Liver (tissue), 3 donors: ENCODE data around the gene SGSM1.

Experiments
- EGR1 ChIP-seq, 2 donors: IDR thresholded peaks; 2 replicates each; pipeline ENCODE4 v1.6.1; 2016 to 2018; ENCODE audit warnings: antibody characterized with exemption in 2 of 2, low read depth in 2 of 2
- GABPA ChIP-seq, 2 donors: IDR thresholded peaks in 1 of 2; conservative IDR thresholded peaks in 1 of 2; 2 replicates each; pipeline ENCODE4 v1.6.1; 2016; ENCODE audit warnings: antibody characterized with exemption in 2 of 2, mild to moderate bottlenecking in 1 of 2, moderate library complexity in 1 of 2
- HNF4A ChIP-seq, 2 donors: conservative IDR thresholded peaks; 2 replicates each; pipeline ENCODE4 v1.6.1; 2016; ENCODE audit warnings: antibody characterized with exemption in 2 of 2, mild to moderate bottlenecking in 2 of 2
- JUND ChIP-seq, 2 donors: IDR thresholded peaks; 2 replicates each; pipeline ENCODE4 v1.6.1; 2016; ENCODE audit warnings: antibody characterized with exemption in 2 of 2
- MAX ChIP-seq: IDR thresholded peaks from 2 replicates; pipeline ENCODE4 v1.6.1; 2016; ENCODE audit warnings: antibody characterized with exemption
- RAD21 ChIP-seq, 2 donors: IDR thresholded peaks; 2 replicates each; pipeline ENCODE4 v1.6.1; 2016; ENCODE audit warnings: antibody characterized with exemption in 2 of 2, mild to moderate bottlenecking in 2 of 2
- RXRA ChIP-seq, 2 donors: IDR thresholded peaks; 2 replicates each; pipeline ENCODE4 v1.6.1; 2017 to 2018; ENCODE audit warnings: antibody characterized with exemption in 2 of 2, mild to moderate bottlenecking in 1 of 2
- SP1 ChIP-seq: IDR thresholded peaks from 2 replicates; pipeline ENCODE4 v1.6.1; 2018; ENCODE audit warnings: antibody characterized with exemption, mild to moderate bottlenecking
- TAF1 ChIP-seq: conservative IDR thresholded peaks from 2 replicates; pipeline ENCODE4 v1.6.1; 2016; ENCODE audit warnings: antibody characterized with exemption, mild to moderate bottlenecking
- YY1 ChIP-seq: IDR thresholded peaks from 2 replicates; pipeline ENCODE4 v1.6.1; 2016; ENCODE audit warnings: antibody characterized with exemption, mild to moderate bottlenecking
- ZBTB33 ChIP-seq: IDR thresholded peaks from 2 replicates; pipeline ENCODE4 v1.6.1; 2016; ENCODE audit warnings: antibody characterized with exemption
- TF ChIP-seq, protein P1 (sequence below): fragments of 150-350 bp; IDR thresholded peaks from 2 replicates; pipeline ENCODE4 v1.5.1; 2017; ENCODE audit warnings: improper control_type of control experiment, low read depth, low read length; ENCODE audit not compliant: missing input control
- TF ChIP-seq, protein P2 (sequence below): IDR thresholded peaks from 2 replicates; pipeline ENCODE4 v1.6.1; 2016; ENCODE audit warnings: antibody characterized with exemption, mild to moderate bottlenecking
- TF ChIP-seq, protein P3 (sequence below): IDR thresholded peaks from 2 replicates; pipeline ENCODE4 v1.6.1; 2016; ENCODE audit warnings: antibody characterized with exemption
- donor health status: healthy.
- donor health status: healthy.

DNA sequence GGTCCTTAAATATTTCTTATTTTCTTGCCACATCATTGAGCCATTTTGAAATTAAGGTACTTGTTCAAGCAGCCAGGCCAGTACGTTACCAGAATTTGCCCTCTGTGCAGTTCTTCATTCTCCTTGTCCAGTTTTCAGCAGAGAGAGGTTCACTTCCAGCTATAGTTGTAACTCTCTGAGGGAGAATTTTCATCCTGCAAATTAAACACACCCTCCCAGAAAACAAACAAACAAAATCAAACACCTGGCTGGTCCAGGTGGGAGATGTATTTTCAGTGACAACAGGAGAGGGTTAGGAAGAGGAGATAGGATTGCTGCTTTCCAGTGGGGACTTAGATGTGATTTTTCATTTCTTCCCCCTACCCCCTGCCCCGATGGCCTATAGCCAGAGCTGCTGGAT, 95.4 kb downstream of the SGSM1 start:
- TF ChIP-seq GABPA (IDR thresholded peaks at IDR 0.05 in 1 of 2, conservative IDR thresholded peaks at IDR 0.05 in 1 of 2) (no peak), YY1 (no peak), MAX (no peak), EGR1 (IDR thresholded peaks at IDR 0.05; ENCODE audit: low read depth in 2 of 2) (no peak), RXRA (IDR thresholded peaks at IDR 0.05) (no peak), TAF1 (no peak), JUND (IDR thresholded peaks at IDR 0.05) (no peak), RAD21 (IDR thresholded peaks at IDR 0.05) (no peak), ZBTB33 (no peak), HNF4A (conservative IDR thresholded peaks at IDR 0.05) (no peak), SP1 (no peak)
- TF ChIP-seq, protein P1, sequence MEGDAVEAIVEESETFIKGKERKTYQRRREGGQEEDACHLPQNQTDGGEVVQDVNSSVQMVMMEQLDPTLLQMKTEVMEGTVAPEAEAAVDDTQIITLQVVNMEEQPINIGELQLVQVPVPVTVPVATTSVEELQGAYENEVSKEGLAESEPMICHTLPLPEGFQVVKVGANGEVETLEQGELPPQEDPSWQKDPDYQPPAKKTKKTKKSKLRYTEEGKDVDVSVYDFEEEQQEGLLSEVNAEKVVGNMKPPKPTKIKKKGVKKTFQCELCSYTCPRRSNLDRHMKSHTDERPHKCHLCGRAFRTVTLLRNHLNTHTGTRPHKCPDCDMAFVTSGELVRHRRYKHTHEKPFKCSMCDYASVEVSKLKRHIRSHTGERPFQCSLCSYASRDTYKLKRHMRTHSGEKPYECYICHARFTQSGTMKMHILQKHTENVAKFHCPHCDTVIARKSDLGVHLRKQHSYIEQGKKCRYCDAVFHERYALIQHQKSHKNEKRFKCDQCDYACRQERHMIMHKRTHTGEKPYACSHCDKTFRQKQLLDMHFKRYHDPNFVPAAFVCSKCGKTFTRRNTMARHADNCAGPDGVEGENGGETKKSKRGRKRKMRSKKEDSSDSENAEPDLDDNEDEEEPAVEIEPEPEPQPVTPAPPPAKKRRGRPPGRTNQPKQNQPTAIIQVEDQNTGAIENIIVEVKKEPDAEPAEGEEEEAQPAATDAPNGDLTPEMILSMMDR = no peak
- TF ChIP-seq, protein P2, sequence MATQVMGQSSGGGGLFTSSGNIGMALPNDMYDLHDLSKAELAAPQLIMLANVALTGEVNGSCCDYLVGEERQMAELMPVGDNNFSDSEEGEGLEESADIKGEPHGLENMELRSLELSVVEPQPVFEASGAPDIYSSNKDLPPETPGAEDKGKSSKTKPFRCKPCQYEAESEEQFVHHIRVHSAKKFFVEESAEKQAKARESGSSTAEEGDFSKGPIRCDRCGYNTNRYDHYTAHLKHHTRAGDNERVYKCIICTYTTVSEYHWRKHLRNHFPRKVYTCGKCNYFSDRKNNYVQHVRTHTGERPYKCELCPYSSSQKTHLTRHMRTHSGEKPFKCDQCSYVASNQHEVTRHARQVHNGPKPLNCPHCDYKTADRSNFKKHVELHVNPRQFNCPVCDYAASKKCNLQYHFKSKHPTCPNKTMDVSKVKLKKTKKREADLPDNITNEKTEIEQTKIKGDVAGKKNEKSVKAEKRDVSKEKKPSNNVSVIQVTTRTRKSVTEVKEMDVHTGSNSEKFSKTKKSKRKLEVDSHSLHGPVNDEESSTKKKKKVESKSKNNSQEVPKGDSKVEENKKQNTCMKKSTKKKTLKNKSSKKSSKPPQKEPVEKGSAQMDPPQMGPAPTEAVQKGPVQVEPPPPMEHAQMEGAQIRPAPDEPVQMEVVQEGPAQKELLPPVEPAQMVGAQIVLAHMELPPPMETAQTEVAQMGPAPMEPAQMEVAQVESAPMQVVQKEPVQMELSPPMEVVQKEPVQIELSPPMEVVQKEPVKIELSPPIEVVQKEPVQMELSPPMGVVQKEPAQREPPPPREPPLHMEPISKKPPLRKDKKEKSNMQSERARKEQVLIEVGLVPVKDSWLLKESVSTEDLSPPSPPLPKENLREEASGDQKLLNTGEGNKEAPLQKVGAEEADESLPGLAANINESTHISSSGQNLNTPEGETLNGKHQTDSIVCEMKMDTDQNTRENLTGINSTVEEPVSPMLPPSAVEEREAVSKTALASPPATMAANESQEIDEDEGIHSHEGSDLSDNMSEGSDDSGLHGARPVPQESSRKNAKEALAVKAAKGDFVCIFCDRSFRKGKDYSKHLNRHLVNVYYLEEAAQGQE = no peak
- TF ChIP-seq, protein P3, sequence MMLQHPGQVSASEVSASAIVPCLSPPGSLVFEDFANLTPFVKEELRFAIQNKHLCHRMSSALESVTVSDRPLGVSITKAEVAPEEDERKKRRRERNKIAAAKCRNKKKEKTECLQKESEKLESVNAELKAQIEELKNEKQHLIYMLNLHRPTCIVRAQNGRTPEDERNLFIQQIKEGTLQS = no peak
